HCT116 (cell line): ENCODE measurements around the gene FCRLB. TPM values are rescaled to one million over a fixed set of nuclear protein-coding genes. Genes with fewer than 3 reads are reported as not detected.

ENCODE experiments used
- ATAC-seq: fragments of 200-7000 bp; cut with Tn5 transposase; 2 replicates; pipeline ENCODE4 v1.9.1; 2020; ENCODE audit warnings: mild to moderate bottlenecking, moderate library complexity
- BruUV-seq: library from RNA; stranded (reverse); fragments of 400-500 nt; replicated peaks from 2 replicates; lab custom pipeline; 2021; lab: Mats Ljungman, UMichigan
- CTCF ChIA-PET: fragments of 300-600 bp; sonication (Branson Sonifier 250); formaldehyde crosslinking; loops from one replicate; lab custom pipeline; 2021; ENCODE audit warnings: antibody characterized with exemption; lab: Charles Lee
- POLR2A ChIA-PET: fragments of 300-600, 350-600 bp; sonication (Branson Sonifier 250); formaldehyde crosslinking; loops from one replicate; lab custom pipeline; 2021; ENCODE audit warnings: antibody characterized with exemption; lab: Charles Lee
- RAD21 ChIA-PET, 2 experiments: fragments of 300-600 bp; sonication (Branson Sonifier 250); formaldehyde crosslinking; loops; one replicate each; lab custom pipeline; 2023; ENCODE audit warnings: low total read pairs in 2 of 2; ENCODE audit not compliant: uncharacterized antibody in 2 of 2, unreplicated experiment in 2 of 2, low non-redundant PET in 1 of 2; lab: Charles Lee
- DNase-seq: peaks from one replicate; pipeline ENCODE4 v3.0.0-alpha.2; 2010; ENCODE audit warnings: low read depth, low spot score
- H2AFZ ChIP-seq: fragments of 200-600 bp; shearing (Covaris generic), sonication (generic); 2 replicates; pipeline ENCODE4 v1.6.1; 2017; ENCODE audit warnings: low read depth, mixed run types, mixed read lengths, antibody characterized with exemption, low read length; ENCODE audit not compliant: poor library complexity, severe bottlenecking
- H3K27ac ChIP-seq: 2 replicates; pipeline ENCODE4 v1.5.1; 2012; ENCODE audit warnings: low read depth, low read length
- H3K27me3 ChIP-seq: fragments of 200-600 bp; sonication (generic); 2 replicates; pipeline ENCODE4 v1.6.1; 2016; ENCODE audit warnings: mixed run types, low read length, mixed read lengths; ENCODE audit not compliant: insufficient read depth
- H3K36me3 ChIP-seq, 2 experiments: fragments of 200-500 bp in 1 of 2; fragments of 200-600 bp in 1 of 2; sonication (Bioruptor generic) in 1 of 2; sonication (generic) in 1 of 2; 2 replicates each; pipeline versions ENCODE4 v1.5.1 to v1.6.1; 2014 to 2016; ENCODE audit warnings: low read length in 2 of 2, inconsistent platforms in 1 of 2, mixed read lengths in 1 of 2, mixed run types in 1 of 2; ENCODE audit not compliant: insufficient read depth in 2 of 2, control insufficient read depth in 1 of 2
- H3K4me1 ChIP-seq, 2 experiments: fragments of 200-600 bp in 1 of 2; sonication (generic) in 1 of 2; 2 replicates each; pipeline versions ENCODE4 v1.5.1 to v1.6.1; 2012 to 2017; ENCODE audit warnings: low read length in 2 of 2, inconsistent platforms in 1 of 2, mild to moderate bottlenecking in 1 of 2, mixed read lengths in 1 of 2, mixed run types in 1 of 2, moderate library complexity in 1 of 2; ENCODE audit not compliant: insufficient read depth in 2 of 2, control insufficient read depth in 1 of 2
- H3K4me2 ChIP-seq: fragments of 200-600 bp; sonication (generic); 2 replicates; pipeline ENCODE4 v1.6.1; 2017; ENCODE audit warnings: mixed run types, low read length, mixed read lengths
- H3K4me3 ChIP-seq, 2 experiments: fragments of 200-600 bp in 1 of 2; sonication (generic) in 1 of 2; replicated peaks in 1 of 2; 2 replicates each; pipeline ENCODE4 v1.5.1; 2011 to 2016; ENCODE audit warnings: low read length in 2 of 2, control low read depth in 1 of 2, low read depth in 1 of 2, mild to moderate bottlenecking in 1 of 2, mixed read lengths in 1 of 2, mixed run types in 1 of 2
- H3K79me2 ChIP-seq: fragments of 200-600 bp; sonication (generic); 2 replicates; pipeline ENCODE4 v1.6.1; 2017; ENCODE audit warnings: mild to moderate bottlenecking, mixed run types, low read length, moderate library complexity, mixed read lengths; ENCODE audit not compliant: insufficient read depth
- H3K9ac ChIP-seq: fragments of 200-600 bp; sonication (generic); 2 replicates; pipeline ENCODE4 v1.6.1; 2016; ENCODE audit warnings: low read length, mixed read lengths
- H3K9me2 ChIP-seq: fragments of 200-600 bp; sonication (generic), shearing (Covaris generic); 2 replicates; pipeline ENCODE4 v1.6.1; 2017; ENCODE audit warnings: mixed run types, mild to moderate bottlenecking, moderate library complexity; ENCODE audit not compliant: insufficient read depth
- H3K9me3 ChIP-seq, 2 experiments: fragments of 200-500 bp in 1 of 2; fragments of 200-600 bp in 1 of 2; sonication (Bioruptor generic) in 1 of 2; sonication (generic) in 1 of 2; 2 replicates each; pipeline ENCODE4 v1.6.1; 2014 to 2017; ENCODE audit warnings: low read length in 2 of 2, mixed read lengths in 2 of 2, inconsistent platforms in 1 of 2, low read depth in 1 of 2, mild to moderate bottlenecking in 1 of 2, mixed run types in 1 of 2, moderate library complexity in 1 of 2; ENCODE audit not compliant: control insufficient read depth in 1 of 2, insufficient read depth in 1 of 2
- H4K20me1 ChIP-seq: fragments of 200-600 bp; sonication (generic), shearing (Covaris generic); 2 replicates; pipeline ENCODE4 v1.6.1; 2017; ENCODE audit warnings: mixed run types, mild to moderate bottlenecking, moderate library complexity; ENCODE audit not compliant: insufficient read depth
- CBX3 ChIP-seq: IDR thresholded peaks from 2 replicates; pipeline ENCODE4 v1.6.1; 2012; ENCODE audit warnings: low read depth
- EGR1 ChIP-seq: IDR thresholded peaks from 2 replicates; pipeline ENCODE4 v1.6.1; 2012; ENCODE audit warnings: low read depth
- EZH2phosphoT487 ChIP-seq: fragments of 200-600 bp; IDR thresholded peaks from 2 replicates; pipeline ENCODE4 v1.6.1; 2018; ENCODE audit warnings: antibody characterized with exemption, borderline replicate concordance
- JUND ChIP-seq: IDR thresholded peaks from 2 replicates; pipeline ENCODE4 v1.6.1; 2012
- MAX ChIP-seq: IDR thresholded peaks from 2 replicates; pipeline ENCODE4 v1.6.1; 2012
- POLR2A ChIP-seq: IDR thresholded peaks from 2 replicates; pipeline ENCODE4 v1.7.0; 2011; ENCODE audit warnings: borderline replicate concordance; ENCODE audit not compliant: insufficient read depth, insufficient read length; ENCODE audit errors: extremely low read depth
- RAD21 ChIP-seq: IDR thresholded peaks from 2 replicates; pipeline ENCODE4 v1.6.1; 2012; ENCODE audit warnings: low read depth, mild to moderate bottlenecking
- SP1 ChIP-seq: IDR thresholded peaks from 2 replicates; pipeline ENCODE4 v1.6.1; 2012; ENCODE audit warnings: low read depth
- SRF ChIP-seq: IDR thresholded peaks from 2 replicates; pipeline ENCODE4 v1.6.1; 2012; ENCODE audit warnings: low read depth
- TCF7L2 ChIP-seq: IDR thresholded peaks from 2 replicates; pipeline ENCODE4 v1.7.0; 2011; ENCODE audit warnings: borderline replicate concordance, inconsistent platforms; ENCODE audit not compliant: insufficient read depth, insufficient read length; ENCODE audit errors: extremely low read depth
- YY1 ChIP-seq: IDR thresholded peaks from 2 replicates; pipeline ENCODE4 v1.6.1; 2011; ENCODE audit warnings: low read length, low read depth, moderate library complexity, mild to moderate bottlenecking; ENCODE audit not compliant: insufficient replicate concordance; ENCODE audit errors: extremely low read depth
- ZFX ChIP-seq: fragments of 450-650 bp; IDR thresholded peaks from 2 replicates; pipeline ENCODE4 v1.6.1; 2017
- ZNF274 ChIP-seq: fragments of 200-500 bp; sonication (Bioruptor generic); IDR thresholded peaks from 2 replicates; pipeline ENCODE4 v1.6.1; 2014; ENCODE audit warnings: mild to moderate bottlenecking, low read depth, low read length, inconsistent platforms
- intact Hi-C: fragments of 100-400 bp; cut with micrococcal nuclease; formaldehyde crosslinking; loops from 2 replicates; pipeline ENCODE4 v1.10.0; 2022
- total RNA-seq: library from RNA; stranded (reverse); gene quantifications from one replicate; pipeline ENCODE4 v1.2.1, GENCODE V29; 2021; ENCODE audit not compliant: unreplicated experiment
- TF ChIP-seq, protein P1 (sequence below), 3 experiments: fragments of 200-600 bp in 1 of 3; sonication (generic) in 1 of 3; IDR thresholded peaks in 2 of 3; conservative IDR thresholded peaks in 1 of 3; 2 replicates each; pipeline ENCODE4 v1.5.1; 2012 to 2017; ENCODE audit warnings: low read depth in 2 of 3, low read length in 2 of 3, antibody characterized with exemption in 1 of 3, borderline replicate concordance in 1 of 3, control low read depth in 1 of 3, mild to moderate bottlenecking in 1 of 3, mixed read lengths in 1 of 3, mixed run types in 1 of 3, moderate library complexity in 1 of 3; ENCODE audit not compliant: insufficient read depth in 1 of 3
- TF ChIP-seq, protein P2 (sequence below): IDR thresholded peaks from 2 replicates; pipeline ENCODE4 v1.6.1; 2012

The FCRLB gene
- total RNA-seq, 1 experiment from 2014 or later = 1.0 TPM

DNA sequence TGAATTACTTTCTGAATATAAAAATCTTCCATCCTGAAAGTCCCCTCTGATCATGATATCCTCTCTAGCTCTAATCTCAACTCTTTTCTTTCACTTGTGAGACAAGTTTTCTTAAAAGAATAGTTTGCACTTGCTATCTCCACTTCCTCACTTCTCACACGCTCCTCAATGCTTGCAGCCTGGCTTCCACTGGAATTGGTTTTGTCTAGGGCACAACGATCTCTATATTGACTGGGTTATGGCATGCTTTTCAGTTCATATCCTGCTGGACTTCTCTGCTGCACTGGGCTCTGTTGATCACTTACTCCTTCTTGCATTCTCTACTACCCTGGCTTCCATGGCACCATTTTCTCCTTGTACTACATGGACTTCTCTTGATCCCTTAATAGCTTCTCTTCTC lies 13.8 kb upstream of the FCRLB start:
- no peaks in the 10 kb centered on the region for H3K9me2 ChIP-seq

More for the DNA sequence above, 13.8 kb upstream of the FCRLB start:
- Histone ChIP-seq H4K20me1 (no peaks in the 10 kb centered on the region), H3K4me2 (no peak overlapping the region), H3K4me1 (peaks cover 0 to 11% of the 10 kb centered on the region in 2 experiments; a peak in 2 of 4 replicates), H2AFZ (no peak overlapping the region), H3K79me2 (no peaks in the 10 kb centered on the region), H3K9me3 (no peaks in the 10 kb centered on the region), H3K9ac (no peak overlapping the region), H3K27ac (no peak overlapping the region), H3K4me3 (no peak overlapping the region), H3K36me3 (no peaks in the 10 kb centered on the region), H3K27me3 (no peaks in the 10 kb centered on the region)
- ChIA-PET POLR2A (no interaction called here), RAD21 (no interaction called here), CTCF (no interaction called here)
- intact Hi-C loops = no loop called here
- TF ChIP-seq, protein P1, sequence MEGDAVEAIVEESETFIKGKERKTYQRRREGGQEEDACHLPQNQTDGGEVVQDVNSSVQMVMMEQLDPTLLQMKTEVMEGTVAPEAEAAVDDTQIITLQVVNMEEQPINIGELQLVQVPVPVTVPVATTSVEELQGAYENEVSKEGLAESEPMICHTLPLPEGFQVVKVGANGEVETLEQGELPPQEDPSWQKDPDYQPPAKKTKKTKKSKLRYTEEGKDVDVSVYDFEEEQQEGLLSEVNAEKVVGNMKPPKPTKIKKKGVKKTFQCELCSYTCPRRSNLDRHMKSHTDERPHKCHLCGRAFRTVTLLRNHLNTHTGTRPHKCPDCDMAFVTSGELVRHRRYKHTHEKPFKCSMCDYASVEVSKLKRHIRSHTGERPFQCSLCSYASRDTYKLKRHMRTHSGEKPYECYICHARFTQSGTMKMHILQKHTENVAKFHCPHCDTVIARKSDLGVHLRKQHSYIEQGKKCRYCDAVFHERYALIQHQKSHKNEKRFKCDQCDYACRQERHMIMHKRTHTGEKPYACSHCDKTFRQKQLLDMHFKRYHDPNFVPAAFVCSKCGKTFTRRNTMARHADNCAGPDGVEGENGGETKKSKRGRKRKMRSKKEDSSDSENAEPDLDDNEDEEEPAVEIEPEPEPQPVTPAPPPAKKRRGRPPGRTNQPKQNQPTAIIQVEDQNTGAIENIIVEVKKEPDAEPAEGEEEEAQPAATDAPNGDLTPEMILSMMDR (IDR thresholded peaks at IDR 0.05 in 2 of 3, conservative IDR thresholded peaks at IDR 0.05 in 1 of 3; ENCODE audit: borderline replicate concordance in 1 of 3, insufficient read depth in 1 of 3, low read depth in 2 of 3, low read length in 2 of 3) = no peak
- TF ChIP-seq CBX3 (no peak), TCF7L2 (no peak), ZFX (no peak), EGR1 (no peak), SRF (no peak), YY1 (no peak), JUND (no peak), SP1 (no peak), RAD21 (no peak), MAX (no peak), ZNF274 (no peak), POLR2A (no peak), EZH2phosphoT487 (no peak)
- TF ChIP-seq, protein P2, sequence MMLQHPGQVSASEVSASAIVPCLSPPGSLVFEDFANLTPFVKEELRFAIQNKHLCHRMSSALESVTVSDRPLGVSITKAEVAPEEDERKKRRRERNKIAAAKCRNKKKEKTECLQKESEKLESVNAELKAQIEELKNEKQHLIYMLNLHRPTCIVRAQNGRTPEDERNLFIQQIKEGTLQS = no peak
- DNase-seq (no peak), ATAC-seq (no peak)
- no TSS peak for BruUV-seq
